ENCODE measurements around the gene EDAR.

EDAR gene

GRCh38 chr2:108934583-108935245, 54.3 kb downstream of the EDAR start:
- no peak overlapping the region for H3K4me3 ChIP-seq (ENCODE audit: low read depth, low read length)
- no peak for TF ChIP-seq CTCF (IDR thresholded peaks at IDR 0.05; ENCODE audit: low read depth, low read length)

DNA sequence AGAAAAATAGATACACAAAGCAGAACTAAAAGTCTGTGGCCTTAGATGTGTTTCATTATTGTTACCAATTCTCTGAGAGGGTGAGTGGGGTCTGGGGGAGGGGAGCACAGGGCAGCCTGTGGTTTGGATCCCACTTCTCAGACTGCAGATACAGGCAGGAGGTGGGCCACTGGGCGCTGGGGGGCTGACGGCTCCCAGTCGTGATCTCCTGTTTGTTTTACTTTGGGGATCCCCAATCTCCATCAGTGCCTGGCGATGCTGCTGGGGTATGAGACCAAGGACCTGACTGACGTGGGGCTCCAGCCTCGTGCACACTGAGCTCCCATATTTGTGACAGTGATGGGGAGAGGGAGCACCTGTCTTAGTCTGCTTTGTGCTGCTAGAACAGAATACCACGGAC, 54.9 kb downstream of the EDAR start:
- H3K4me3 ChIP-seq (ENCODE audit: low read depth, low read length): no peak overlapping the region
- TF ChIP-seq CTCF (IDR thresholded peaks at IDR 0.05; ENCODE audit: low read depth, low read length): no peak

DNA sequence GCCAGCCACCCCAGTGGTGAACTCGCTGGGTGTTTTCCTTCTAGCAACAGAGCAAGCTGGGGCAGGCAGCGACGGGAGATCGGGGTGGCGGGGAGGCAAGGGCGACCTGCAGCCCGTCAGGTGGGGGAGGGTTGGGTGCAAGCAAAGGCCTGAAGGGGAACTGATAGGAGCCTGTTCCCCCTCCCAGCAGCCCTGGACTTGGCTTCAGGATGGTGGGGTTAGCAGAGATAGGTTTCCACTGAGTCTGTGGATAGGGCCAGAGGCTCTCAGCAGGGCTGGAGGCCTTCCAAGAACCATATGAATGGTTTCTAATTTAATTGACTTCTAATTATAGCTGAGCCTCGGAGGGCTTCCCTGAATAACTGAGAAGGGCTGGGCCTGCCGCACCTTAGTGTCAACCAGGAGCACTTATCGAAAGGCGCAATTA, 55.3 kb downstream of the EDAR start:
- no peak for TF ChIP-seq CTCF (IDR thresholded peaks at IDR 0.05; ENCODE audit: low read depth, low read length)
- no peak overlapping the region for H3K4me3 ChIP-seq (ENCODE audit: low read depth, low read length)

DNA sequence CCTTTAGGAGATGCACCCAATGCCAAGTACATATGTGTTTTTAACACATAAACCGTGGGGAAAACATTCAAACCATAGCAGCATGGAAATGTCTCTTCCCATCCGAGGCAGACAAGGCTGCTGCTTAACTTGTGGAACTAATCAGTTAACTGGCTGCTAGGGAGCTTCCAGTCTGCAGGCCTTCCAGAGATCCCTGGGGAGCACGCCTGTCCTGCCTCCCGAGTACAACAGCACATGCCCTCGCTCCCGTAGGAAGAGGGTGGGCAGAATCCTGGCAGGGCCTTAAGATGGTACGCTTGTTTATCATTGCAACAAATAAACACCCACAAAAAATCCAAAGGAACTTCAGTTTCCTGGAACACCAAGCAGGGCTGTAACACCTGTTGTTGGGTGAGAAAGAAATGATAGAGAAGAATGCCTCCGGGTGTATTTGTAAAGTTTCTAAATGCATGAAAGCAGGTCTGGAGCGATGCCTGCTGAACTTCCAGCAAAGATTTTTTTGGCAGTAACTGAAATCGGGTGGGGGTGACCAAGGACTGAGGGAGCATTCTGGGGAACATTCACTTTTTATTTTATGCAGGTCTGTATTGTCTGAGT, 56.2 kb downstream of the EDAR start:
- no peak overlapping the region for H3K4me3 ChIP-seq (ENCODE audit: low read depth, low read length)
- TF ChIP-seq CTCF (IDR thresholded peaks at IDR 0.05; ENCODE audit: low read depth, low read length): no peak

DNA sequence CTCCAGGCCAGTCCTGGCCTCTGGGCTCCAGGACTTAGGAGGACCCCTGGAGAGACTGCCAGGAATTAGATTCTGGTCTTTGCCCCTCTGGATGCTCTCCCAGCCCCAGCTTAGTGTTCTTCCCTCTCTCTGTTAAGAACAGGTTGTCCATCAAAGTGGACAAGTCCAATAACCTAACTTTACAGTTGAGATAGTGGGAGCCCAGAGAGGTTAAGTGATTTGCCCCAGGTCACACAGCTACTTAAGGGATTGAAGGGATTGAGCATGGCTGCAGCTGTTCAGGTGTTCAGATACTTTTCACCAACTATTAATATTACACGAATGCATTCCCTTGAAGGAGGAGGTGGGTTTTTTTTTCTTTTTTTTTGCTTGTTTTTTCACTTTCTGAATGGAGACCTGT, 57.6 kb downstream of the EDAR start:
- no peak for TF ChIP-seq CTCF (IDR thresholded peaks at IDR 0.05; ENCODE audit: low read depth, low read length)

DNA sequence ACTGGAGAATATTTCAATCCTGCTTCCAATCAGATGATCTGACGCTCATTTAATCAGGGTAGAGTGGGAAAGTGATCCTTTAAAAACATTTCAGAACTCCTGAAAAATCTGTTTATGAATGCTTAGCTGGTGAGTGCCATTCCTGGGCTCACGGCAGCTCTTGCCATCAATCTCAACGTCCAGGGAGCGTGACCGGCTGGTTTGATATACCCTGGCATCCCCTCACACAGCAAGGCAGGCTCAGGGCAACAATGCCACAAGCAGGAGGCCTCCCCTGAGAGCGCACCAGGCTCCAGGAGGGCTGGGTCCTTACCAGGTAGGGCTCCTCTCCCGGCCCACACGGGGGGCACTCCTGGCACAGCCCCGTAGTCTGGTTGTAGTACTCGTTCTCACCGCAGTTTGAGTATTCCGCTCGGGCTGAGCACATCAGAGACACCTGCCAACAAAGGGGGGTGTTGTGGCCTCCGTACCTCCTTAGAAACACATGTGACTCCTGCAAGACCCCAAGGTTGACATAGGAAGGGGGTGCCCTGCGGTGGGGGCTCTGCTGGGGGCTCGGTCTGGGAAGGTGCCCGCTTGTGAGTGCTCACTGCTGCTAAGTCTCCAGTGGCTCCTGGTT, 59.1 kb downstream of the EDAR start:
- TF ChIP-seq CTCF (IDR thresholded peaks at IDR 0.05; ENCODE audit: low read depth, low read length): no peak
- no peak overlapping the region for H3K4me3 ChIP-seq (ENCODE audit: low read depth, low read length)

More for the DNA sequence above, 57.6 kb downstream of the EDAR start:
- no peak overlapping the region for H3K4me3 ChIP-seq (ENCODE audit: low read depth, low read length)
